Esophagus muscularis mucosa (tissue), 4 donors: ENCODE data around the gene PLA1A.

Experiments
- EP300 ChIP-seq: sonication (generic); formaldehyde crosslinking; IDR thresholded peaks from one replicate; pipeline ENCODE4 v1.6.1; 2017; ENCODE audit warnings: antibody characterized with exemption
- POLR2A ChIP-seq: fragments of 450-650 bp; IDR thresholded peaks from one replicate; pipeline ENCODE4 v1.6.1; 2017; ENCODE audit warnings: antibody characterized with exemption, moderate library complexity, mild to moderate bottlenecking, low read depth
- TF ChIP-seq, protein P1 (sequence below), 3 experiments: fragments of 200-600 bp in 2 of 3; fragments of 450-650 bp in 1 of 3; sonication (generic) in 2 of 3; IDR thresholded peaks; one replicate each; pipeline ENCODE4 v1.5.1; 2017 to 2019; ENCODE audit warnings: antibody characterized with exemption in 3 of 3, mild to moderate bottlenecking in 2 of 3, moderate library complexity in 1 of 3

- TF ChIP-seq, protein P1, sequence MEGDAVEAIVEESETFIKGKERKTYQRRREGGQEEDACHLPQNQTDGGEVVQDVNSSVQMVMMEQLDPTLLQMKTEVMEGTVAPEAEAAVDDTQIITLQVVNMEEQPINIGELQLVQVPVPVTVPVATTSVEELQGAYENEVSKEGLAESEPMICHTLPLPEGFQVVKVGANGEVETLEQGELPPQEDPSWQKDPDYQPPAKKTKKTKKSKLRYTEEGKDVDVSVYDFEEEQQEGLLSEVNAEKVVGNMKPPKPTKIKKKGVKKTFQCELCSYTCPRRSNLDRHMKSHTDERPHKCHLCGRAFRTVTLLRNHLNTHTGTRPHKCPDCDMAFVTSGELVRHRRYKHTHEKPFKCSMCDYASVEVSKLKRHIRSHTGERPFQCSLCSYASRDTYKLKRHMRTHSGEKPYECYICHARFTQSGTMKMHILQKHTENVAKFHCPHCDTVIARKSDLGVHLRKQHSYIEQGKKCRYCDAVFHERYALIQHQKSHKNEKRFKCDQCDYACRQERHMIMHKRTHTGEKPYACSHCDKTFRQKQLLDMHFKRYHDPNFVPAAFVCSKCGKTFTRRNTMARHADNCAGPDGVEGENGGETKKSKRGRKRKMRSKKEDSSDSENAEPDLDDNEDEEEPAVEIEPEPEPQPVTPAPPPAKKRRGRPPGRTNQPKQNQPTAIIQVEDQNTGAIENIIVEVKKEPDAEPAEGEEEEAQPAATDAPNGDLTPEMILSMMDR (IDR thresholded peaks at IDR 0.05) = no peak
- TF ChIP-seq POLR2A (no peak), EP300 (no peak)
Measured at GRCh38 chr3:119558626-119559317, 38.9 kb upstream of the PLA1A start.
